Prostate gland (tissue), 2 donors: ENCODE results near the gene HAPSTR1.

Experiments used
- POLR2A ChIP-seq: fragments of 450-650 bp; IDR thresholded peaks from one replicate; pipeline ENCODE4 v1.6.1; 2016; ENCODE audit warnings: antibody characterized with exemption, mild to moderate bottlenecking
- POLR2AphosphoS5 ChIP-seq: sonication (generic); formaldehyde crosslinking; IDR thresholded peaks from one replicate; pipeline ENCODE4 v1.6.1; 2017; ENCODE audit warnings: antibody characterized with exemption
- TF ChIP-seq, protein P1 (sequence below), 4 experiments: fragments of 200-600 bp in 2 of 4; fragments of 450-650 bp in 2 of 4; sonication (generic) in 2 of 4; IDR thresholded peaks; 1 replicate in 3 of 4; 2 replicates in 1 of 4; pipeline ENCODE4 v1.5.1; 2016 to 2019; ENCODE audit warnings: antibody characterized with exemption in 4 of 4, mild to moderate bottlenecking in 2 of 4, moderate library complexity in 2 of 4

DNA sequence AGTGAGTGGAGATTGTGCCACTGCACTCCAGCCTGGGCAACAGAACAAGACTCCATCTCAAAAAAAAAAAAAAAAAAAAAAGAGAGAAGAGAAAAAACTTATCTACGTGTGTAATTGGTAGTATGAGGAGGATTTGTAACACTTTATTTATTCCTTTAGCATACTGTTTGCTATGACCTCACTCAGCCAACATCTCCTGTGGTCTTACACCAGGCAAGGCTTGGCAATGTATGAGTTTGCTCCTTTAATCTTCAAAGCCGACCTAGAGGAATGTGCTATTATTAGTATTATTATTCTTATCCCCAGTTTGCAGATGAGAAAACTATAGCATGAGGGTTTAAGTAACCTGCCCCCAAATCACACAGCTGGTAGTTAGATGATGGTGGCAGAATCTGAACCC, 35.8 kb upstream of the HAPSTR1 start:
- TF ChIP-seq, protein P1, sequence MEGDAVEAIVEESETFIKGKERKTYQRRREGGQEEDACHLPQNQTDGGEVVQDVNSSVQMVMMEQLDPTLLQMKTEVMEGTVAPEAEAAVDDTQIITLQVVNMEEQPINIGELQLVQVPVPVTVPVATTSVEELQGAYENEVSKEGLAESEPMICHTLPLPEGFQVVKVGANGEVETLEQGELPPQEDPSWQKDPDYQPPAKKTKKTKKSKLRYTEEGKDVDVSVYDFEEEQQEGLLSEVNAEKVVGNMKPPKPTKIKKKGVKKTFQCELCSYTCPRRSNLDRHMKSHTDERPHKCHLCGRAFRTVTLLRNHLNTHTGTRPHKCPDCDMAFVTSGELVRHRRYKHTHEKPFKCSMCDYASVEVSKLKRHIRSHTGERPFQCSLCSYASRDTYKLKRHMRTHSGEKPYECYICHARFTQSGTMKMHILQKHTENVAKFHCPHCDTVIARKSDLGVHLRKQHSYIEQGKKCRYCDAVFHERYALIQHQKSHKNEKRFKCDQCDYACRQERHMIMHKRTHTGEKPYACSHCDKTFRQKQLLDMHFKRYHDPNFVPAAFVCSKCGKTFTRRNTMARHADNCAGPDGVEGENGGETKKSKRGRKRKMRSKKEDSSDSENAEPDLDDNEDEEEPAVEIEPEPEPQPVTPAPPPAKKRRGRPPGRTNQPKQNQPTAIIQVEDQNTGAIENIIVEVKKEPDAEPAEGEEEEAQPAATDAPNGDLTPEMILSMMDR (IDR thresholded peaks at IDR 0.05): no peak
- TF ChIP-seq POLR2A: no peak
- TF ChIP-seq POLR2AphosphoS5: no peak
